Gastroesophageal sphincter (tissue), 4 donors: ENCODE measurements around the gene TBCE. TPM values are rescaled to one million over a fixed set of nuclear protein-coding genes. Genes with fewer than 3 reads are reported as not detected.
"Not testable (repeated sequence)": the region's sequence is repeated elsewhere in the genome, so short reads cannot be mapped to it uniquely, and the experiment has no call there.

Experiments
- ATAC-seq: fragments of 150-250 bp; one replicate; pipeline ENCODE4 v1.9.1; 2016; ENCODE audit warnings: mild to moderate bottlenecking, moderate library complexity
- H3K27ac ChIP-seq, 4 donors: fragments of 200-600 bp; sonication (generic) in 3 of 4; 1 replicate in 3 of 4; 2 replicates in 1 of 4; pipeline ENCODE4 v1.5.1; 2016 to 2019
- H3K27me3 ChIP-seq: fragments of 200-600 bp; sonication (generic); one replicate; pipeline ENCODE4 v1.5.1; 2019
- H3K36me3 ChIP-seq, 2 donors: fragments of 200-600 bp; sonication (generic); one replicate each; pipeline ENCODE4 v1.5.1; 2019; ENCODE audit warnings: control low read depth in 1 of 2
- H3K4me1 ChIP-seq, 3 donors: fragments of 200-600 bp; sonication (generic); 1 replicate in 2 of 3; 2 replicates in 1 of 3; pipeline ENCODE4 v1.5.1; 2016 to 2019; ENCODE audit warnings: control low read depth in 2 of 3
- H3K4me3 ChIP-seq, 2 donors: fragments of 200-600 bp; sonication (generic); one replicate each; pipeline ENCODE4 v1.5.1; 2019; ENCODE audit warnings: mild to moderate bottlenecking in 1 of 2, moderate library complexity in 1 of 2
- H3K9me3 ChIP-seq, 3 donors: fragments of 200-600 bp; sonication (generic); one replicate each; pipeline ENCODE4 v1.5.1; 2017 to 2019; ENCODE audit warnings: control low read depth in 2 of 3
- CTCF ChIP-seq, 4 experiments: fragments of 200-600 bp in 2 of 4; fragments of 450-650 bp in 2 of 4; sonication (generic) in 1 of 4; IDR thresholded peaks; one replicate each; pipeline ENCODE4 v1.5.1; 2017 to 2019; ENCODE audit warnings: antibody characterized with exemption in 4 of 4, mild to moderate bottlenecking in 2 of 4, moderate library complexity in 2 of 4
- EP300 ChIP-seq: sonication (generic); formaldehyde crosslinking; IDR thresholded peaks from one replicate; pipeline ENCODE4 v1.6.1; 2017; ENCODE audit warnings: antibody characterized with exemption, mild to moderate bottlenecking
- POLR2A ChIP-seq, 2 donors: fragments of 450-650 bp; IDR thresholded peaks; one replicate each; pipeline ENCODE4 v1.6.1; 2017; ENCODE audit warnings: antibody characterized with exemption in 2 of 2, mild to moderate bottlenecking in 2 of 2, moderate library complexity in 1 of 2
- POLR2AphosphoS5 ChIP-seq: sonication (generic); formaldehyde crosslinking; IDR thresholded peaks from one replicate; pipeline ENCODE4 v1.6.1; 2017; ENCODE audit warnings: antibody characterized with exemption
- WGBS, 2 donors: methylation state at CpG; one replicate each; pipeline ENCODE4 v1.1.5; 2018; ENCODE audit warnings: low coverage in 1 of 2; 5-methylcytosine and 5-hydroxymethylcytosine counted together
- total RNA-seq, 4 donors: library from RNA; depleted of rRNA; stranded (reverse); fragments of >200 nt; gene quantifications; one replicate each; pipeline ENCODE4 v1.1.0, GENCODE V29; 2016

Gene TBCE
- total RNA-seq, 4 donors from 2014 or later = 13.9 to 22.7 (median 15.4) TPM

GRCh38 chr1:235369802-235370201 is 2.6 kb downstream of the TBCE start:
- TF ChIP-seq POLR2A (IDR thresholded peaks at IDR 0.05) = no peak
- Histone ChIP-seq H3K4me1 (peaks cover 0 to 30% (median 0%) of the 10 kb centered on the region in 3 donors), H3K27me3 (no peaks in the 10 kb centered on the region), H3K36me3 (peaks cover 0 to 6% of the 10 kb centered on the region in 2 donors), H3K4me3 (no peak overlapping the region), H3K9me3 (no peaks in the 10 kb centered on the region), H3K27ac (no peak overlapping the region)
- 88 to 96% methylated on average over 5 of the region's 5 CpGs for WGBS, 2 donors
- no peak for ATAC-seq

GRCh38 chr1:235375919-235376605 is 8.8 kb downstream of the TBCE start:
- TF ChIP-seq POLR2AphosphoS5 = no peak
- no peak for TF ChIP-seq CTCF (IDR thresholded peaks at IDR 0.05)
- H3K9me3 ChIP-seq = no peaks in the 10 kb centered on the region
- no peak overlapping the region for H3K27ac ChIP-seq
- H3K4me3 ChIP-seq = no peak overlapping the region
- 80 to 100% methylated on average over 1 to 5 of the region's 6 CpGs for WGBS, 2 donors
- no peak for ATAC-seq
- no peaks in the 10 kb centered on the region for H3K4me1 ChIP-seq
- H3K36me3 ChIP-seq = peaks cover 0 to 44% of the 10 kb centered on the region in 2 donors
- H3K27me3 ChIP-seq = no peaks in the 10 kb centered on the region

- H3K4me3 ChIP-seq, H3K4me1 ChIP-seq, H3K9me3 ChIP-seq, H3K27me3 ChIP-seq, ATAC-seq, H3K27ac ChIP-seq: not testable (repeated sequence)
- peaks cover 0 to 43% of the 10 kb centered on the region in 2 donors for H3K36me3 ChIP-seq
- WGBS, 2 donors = 74 to 81% methylated on average over 2 to 7 of the region's 11 CpGs
Measured at GRCh38 chr1:235378134-235378735, 11.0 kb downstream of the TBCE start.

GRCh38 chr1:235381955-235382739 is 14.9 kb downstream of the TBCE start:
- not testable (repeated sequence) for H3K9me3 ChIP-seq, H3K27me3 ChIP-seq, H3K4me1 ChIP-seq, H3K4me3 ChIP-seq, H3K27ac ChIP-seq, ATAC-seq
- no CpG with 5 or more reads among the region's 3 CpGs for WGBS, 2 donors
- H3K36me3 ChIP-seq = peaks cover 0 to 32% of the 10 kb centered on the region in 2 donors

- 92 to 100% methylated on average over 1 of the region's 1 CpG for WGBS, 2 donors
- H3K27ac ChIP-seq, H3K36me3 ChIP-seq, H3K4me3 ChIP-seq, ATAC-seq, H3K9me3 ChIP-seq, H3K4me1 ChIP-seq, H3K27me3 ChIP-seq: not testable (repeated sequence)
Measured at GRCh38 chr1:235385633-235386032, 18.4 kb downstream of the TBCE start.

- Histone ChIP-seq H3K9me3 (peaks cover 0 to 9% (median 0%) of the 10 kb centered on the region in 3 donors), H3K4me3 (no peak overlapping the region), H3K27me3 (no peaks in the 10 kb centered on the region), H3K36me3 (no peaks in the 10 kb centered on the region), H3K27ac (no peak overlapping the region), H3K4me1 (no peaks in the 10 kb centered on the region)
- WGBS, 2 donors = 80 to 98% methylated on average over 3 to 4 of the region's 4 CpGs
- TF ChIP-seq CTCF (IDR thresholded peaks at IDR 0.05) (no peak), POLR2AphosphoS5 (no peak), POLR2A (IDR thresholded peaks at IDR 0.05) (no peak), EP300 (no peak)
- no peak for ATAC-seq
Measured at GRCh38 chr1:235391874-235392273, 24.6 kb downstream of the TBCE start.

GRCh38 chr1:235397733-235398132 is 30.5 kb downstream of the TBCE start:
- Histone ChIP-seq H3K4me1 (no peaks in the 10 kb centered on the region), H3K9me3 (no peaks in the 10 kb centered on the region), H3K4me3 (no peak overlapping the region), H3K36me3 (peaks cover 0 to 5% of the 10 kb centered on the region in 2 donors), H3K27me3 (no peaks in the 10 kb centered on the region), H3K27ac (no peak overlapping the region)
- ATAC-seq = no peak
- TF ChIP-seq POLR2A (IDR thresholded peaks at IDR 0.05) (no peak), EP300 (no peak), CTCF (IDR thresholded peaks at IDR 0.05) (no peak), POLR2AphosphoS5 (no peak)
- 94 to 100% methylated on average over 1 to 2 of the region's 2 CpGs for WGBS, 2 donors
